Measurements from ENCODE around the gene KRTAP23-1.

GRCh38 chr21:30329203-30329875, 19.1 kb downstream of the KRTAP23-1 start:
- TF ChIP-seq CTCF (IDR thresholded peaks at IDR 0.05; ENCODE audit: control extremely low read depth in 1 of 3, insufficient read depth in 1 of 3, low read depth in 1 of 3, low read length in 3 of 3): no peak
- TF ChIP-seq CREB1 (IDR thresholded peaks at IDR 0.05): no peak
- TF ChIP-seq SP2 (IDR thresholded peaks at IDR 0.05; ENCODE audit: low read length): no peak

All from H1 (cell line).